ENCODE data around the gene IQGAP2.
A peak's percentile ranks its signal among the peaks of the same experiment; 100 is the strongest.

Gene IQGAP2

GRCh38 chr5:76561959-76562358, 158.9 kb downstream of the IQGAP2 start:
- DNase-seq (ENCODE audit: low spot score), result no peak

GRCh38 chr5:76565009-76565408, 161.9 kb downstream of the IQGAP2 start:
- DNase-seq (ENCODE audit: low spot score), result no peak

GRCh38 chr5:76570153-76570552, 167.1 kb downstream of the IQGAP2 start:
- no peak for DNase-seq (ENCODE audit: low spot score)

- no peak for DNase-seq (ENCODE audit: low spot score)
Measured at GRCh38 chr5:76571559-76571958, 168.5 kb downstream of the IQGAP2 start.

GRCh38 chr5:76576450-76576849, 173.4 kb downstream of the IQGAP2 start:
- no peak for DNase-seq (ENCODE audit: low spot score)

GRCh38 chr5:76576996-76577395, 173.9 kb downstream of the IQGAP2 start:
- DNase-seq (ENCODE audit: low spot score), result no peak

- no peak for DNase-seq (ENCODE audit: low spot score)
Measured at GRCh38 chr5:76579166-76579937, 176.3 kb downstream of the IQGAP2 start.

GRCh38 chr5:76580981-76581380, 177.9 kb downstream of the IQGAP2 start:
- no peak for DNase-seq (ENCODE audit: low spot score)

- no peak for DNase-seq (ENCODE audit: low spot score)
Measured at GRCh38 chr5:76582230-76583162, 179.4 kb downstream of the IQGAP2 start.

GRCh38 chr5:76583163-76584047, 180.3 kb downstream of the IQGAP2 start:
- DNase-seq (ENCODE audit: low spot score), result no peak

- DNase-seq (ENCODE audit: low spot score), result no peak
Measured at GRCh38 chr5:76585783-76586217, 182.7 kb downstream of the IQGAP2 start.

GRCh38 chr5:76586531-76586930, 183.4 kb downstream of the IQGAP2 start:
- no peak for DNase-seq (ENCODE audit: low spot score)

GRCh38 chr5:76590027-76590426, 186.9 kb downstream of the IQGAP2 start:
- no peak for DNase-seq (ENCODE audit: low spot score)

- no peak for DNase-seq (ENCODE audit: low spot score)
Measured at GRCh38 chr5:76591366-76591765, 188.3 kb downstream of the IQGAP2 start.

GRCh38 chr5:76592692-76593091, 189.6 kb downstream of the IQGAP2 start:
- DNase-seq (ENCODE audit: low spot score), result no peak

GRCh38 chr5:76594107-76594506, 191.0 kb downstream of the IQGAP2 start:
- no peak for DNase-seq (ENCODE audit: low spot score)

- DNase-seq (ENCODE audit: low spot score), result no peak
Measured at GRCh38 chr5:76595755-76596481, 192.8 kb downstream of the IQGAP2 start.

GRCh38 chr5:76598531-76598930, 195.4 kb downstream of the IQGAP2 start:
- no peak for DNase-seq (ENCODE audit: low spot score)

- DNase-seq (ENCODE audit: low spot score), result no peak
Measured at GRCh38 chr5:76600716-76601115, 197.6 kb downstream of the IQGAP2 start.

GRCh38 chr5:76601470-76601869, 198.4 kb downstream of the IQGAP2 start:
- DNase-seq (ENCODE audit: low spot score), result peak; percentile 42

All from SK-N-DZ (cell line).